Heart left ventricle (tissue), 16 donors: Measurements from ENCODE around the gene ATF6. TPM values are rescaled to one million over a fixed set of nuclear protein-coding genes. Genes with fewer than 3 reads are reported as not detected.

Experiments used
- ATAC-seq, 4 donors: fragments of 200-7000 bp; cut with Tn5 transposase; one replicate each; pipeline ENCODE4 v1.9.1; 2020 to 2022; ENCODE audit warnings: moderate library complexity in 4 of 4, mild to moderate bottlenecking in 3 of 4, moderate number of reproducible peaks in 1 of 4
- DNase-seq, 5 donors: peaks; one replicate each; pipeline ENCODE4 v3.0.0-alpha.2; 2020
- H3K27ac ChIP-seq, 12 donors: fragments of 200-600 bp; sonication (generic) in 4 of 12; one replicate each; pipeline versions ENCODE4 v1.5.0 to v1.8.0; 2016 to 2022; ENCODE audit warnings: mild to moderate bottlenecking in 2 of 12
- H3K27me3 ChIP-seq, 9 donors: fragments of 200-600 bp; sonication (generic) in 2 of 9; one replicate each; pipeline versions ENCODE4 v1.5.1 to v1.8.0; 2016 to 2022; ENCODE audit warnings: mild to moderate bottlenecking in 3 of 9
- H3K36me3 ChIP-seq, 9 donors: fragments of 200-600 bp; sonication (generic) in 2 of 9; one replicate each; pipeline versions ENCODE4 v1.5.0 to v1.8.0; 2018 to 2022; ENCODE audit warnings: mild to moderate bottlenecking in 2 of 9
- H3K4me1 ChIP-seq, 12 donors: fragments of 200-600 bp; sonication (generic) in 4 of 12; one replicate each; pipeline versions ENCODE4 v1.5.0 to v1.8.0; 2016 to 2022; ENCODE audit warnings: mild to moderate bottlenecking in 3 of 12
- H3K4me3 ChIP-seq, 12 donors: fragments of 200-600 bp; sonication (generic) in 4 of 12; one replicate each; pipeline versions ENCODE4 v1.5.0 to v1.8.0; 2017 to 2022; ENCODE audit warnings: mild to moderate bottlenecking in 9 of 12, moderate library complexity in 4 of 12
- H3K9me3 ChIP-seq, 12 donors: fragments of 200-600 bp; sonication (generic) in 4 of 12; one replicate each; pipeline versions ENCODE4 v1.5.0 to v1.8.0; 2016 to 2022; ENCODE audit warnings: mild to moderate bottlenecking in 1 of 12
- POLR2A ChIP-seq, 2 donors: fragments of 450-650 bp; IDR thresholded peaks; one replicate each; pipeline ENCODE4 v1.6.1; 2017; ENCODE audit warnings: antibody characterized with exemption in 2 of 2, mild to moderate bottlenecking in 2 of 2, moderate library complexity in 2 of 2
- WGBS, 4 donors: extraction: QIAGEN DNeasy Blood & Tissue Kit in 2 of 4; methylation state at CpG; one replicate each; pipeline versions ENCODE4 v1.1.5 to v1.1.7; 2013 to 2018; 5-methylcytosine and 5-hydroxymethylcytosine counted together
- intact Hi-C, 10 donors: fragments of 100-400 bp; cut with DNase I; formaldehyde crosslinking; loops; one replicate each; pipeline versions ENCODE4 v1.11.1 to v1.14.2; 2022
- long read RNA-seq, 3 donors: library from polyadenylated mRNA; unstranded; transcript quantifications; one replicate each; pipeline ENCODE4 v2.0.0, GENCODE V29; 2020 to 2021
- polyA plus RNA-seq, 2 donors: library from polyadenylated mRNA; stranded (reverse); fragments of 200-250 nt; gene quantifications; one replicate each; pipeline ENCODE4 v1.2.3, GENCODE V29; 2013
- total RNA-seq, 9 donors: library from RNA; depleted of rRNA in 2 of 9; stranded (reverse); fragments of >200 nt in 2 of 9; fragmentation: NEBNext Ultra II Directional in 3 of 9; extraction: Animal tissue kit (Norgen Biotek cat#: 25700) in 3 of 9; gene quantifications; one replicate each; pipeline versions ENCODE4 v1.1.0 to v1.2.4, GENCODE V29; 2016 to 2023
- TF ChIP-seq, protein P1 (sequence below), 12 donors: fragments of 200-600 bp; sonication (generic) in 4 of 12; IDR thresholded peaks; one replicate each; pipeline versions ENCODE4 v1.5.0 to v1.8.0; 2018 to 2022; ENCODE audit warnings: antibody characterized with exemption in 12 of 12, mild to moderate bottlenecking in 5 of 12
- donor health status: ischemic (EF 13 %, LVEDD 7.1; RV severe dilation, severe dysfunction).
- donor health status: healthy with polysubstance abuse.
- donor health status: DM: no; HTN: yes; CAD: no.
- donor health status: DM: no; HTN: no; CAD: no.
- donor health status: ischemic (EF 25% LVEDD 6.9; RV normal size, moderate dysfunction).
- donor health status: ischemic (EF 25% LVEDD 5.7; RV mildly dilated, moderate dysfunction).
- donor health status: healthy.
- donor health status: DM: yes; HTN: yes; CAD: no.
- donor health status: ischemic (EF 35%, LVEDD 5.7; RV mildly dilated, moderate dysfunction).
- donor health status: nonischemic (EF 11% LVEDD 7.7; RV severe dilation, severe dysfunction).
- donor health status: DM: yes; HTN: yes; CAD: no.
- donor health status: PGD.
- donor health status: ischemic (EF 29% LVEDD 5.4; RV normal size, mild dysfunction).
- donor health status: nonischemic (EF 23%, LVEDD 6.1; RV moderate dilation, normal function).

Gene ATF6, protein sequence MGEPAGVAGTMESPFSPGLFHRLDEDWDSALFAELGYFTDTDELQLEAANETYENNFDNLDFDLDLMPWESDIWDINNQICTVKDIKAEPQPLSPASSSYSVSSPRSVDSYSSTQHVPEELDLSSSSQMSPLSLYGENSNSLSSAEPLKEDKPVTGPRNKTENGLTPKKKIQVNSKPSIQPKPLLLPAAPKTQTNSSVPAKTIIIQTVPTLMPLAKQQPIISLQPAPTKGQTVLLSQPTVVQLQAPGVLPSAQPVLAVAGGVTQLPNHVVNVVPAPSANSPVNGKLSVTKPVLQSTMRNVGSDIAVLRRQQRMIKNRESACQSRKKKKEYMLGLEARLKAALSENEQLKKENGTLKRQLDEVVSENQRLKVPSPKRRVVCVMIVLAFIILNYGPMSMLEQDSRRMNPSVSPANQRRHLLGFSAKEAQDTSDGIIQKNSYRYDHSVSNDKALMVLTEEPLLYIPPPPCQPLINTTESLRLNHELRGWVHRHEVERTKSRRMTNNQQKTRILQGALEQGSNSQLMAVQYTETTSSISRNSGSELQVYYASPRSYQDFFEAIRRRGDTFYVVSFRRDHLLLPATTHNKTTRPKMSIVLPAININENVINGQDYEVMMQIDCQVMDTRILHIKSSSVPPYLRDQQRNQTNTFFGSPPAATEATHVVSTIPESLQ
- 10 to 100 TPM; 13.3 to 24.4 (median 17.6) TPM for total RNA-seq
- polyA plus RNA-seq = 10 to 100 TPM in 1 of 2 donors, 1 to 10 TPM in 1; 3.0 to 16.2 TPM
- long read RNA-seq, donor 1, full-length matches to known transcripts = 13 of 21 reads
- long read RNA-seq, donor 1, partial matches to known transcripts = 5 of 21 reads
- long read RNA-seq, donor 1, other reads (novel, unspliced or antisense) = 3 of 21 reads
- long read RNA-seq, donor 2, full-length matches to known transcripts = 53 of 73 reads
- long read RNA-seq, donor 2, partial matches to known transcripts = 12 of 73 reads
- long read RNA-seq, donor 2, other reads (novel, unspliced or antisense) = 8 of 73 reads
- long read RNA-seq, donor 3, full-length matches to known transcripts = 20 of 28 reads
- long read RNA-seq, donor 3, partial matches to known transcripts = 3 of 28 reads
- long read RNA-seq, donor 3, other reads (novel, unspliced or antisense) = 5 of 28 reads

DNA sequence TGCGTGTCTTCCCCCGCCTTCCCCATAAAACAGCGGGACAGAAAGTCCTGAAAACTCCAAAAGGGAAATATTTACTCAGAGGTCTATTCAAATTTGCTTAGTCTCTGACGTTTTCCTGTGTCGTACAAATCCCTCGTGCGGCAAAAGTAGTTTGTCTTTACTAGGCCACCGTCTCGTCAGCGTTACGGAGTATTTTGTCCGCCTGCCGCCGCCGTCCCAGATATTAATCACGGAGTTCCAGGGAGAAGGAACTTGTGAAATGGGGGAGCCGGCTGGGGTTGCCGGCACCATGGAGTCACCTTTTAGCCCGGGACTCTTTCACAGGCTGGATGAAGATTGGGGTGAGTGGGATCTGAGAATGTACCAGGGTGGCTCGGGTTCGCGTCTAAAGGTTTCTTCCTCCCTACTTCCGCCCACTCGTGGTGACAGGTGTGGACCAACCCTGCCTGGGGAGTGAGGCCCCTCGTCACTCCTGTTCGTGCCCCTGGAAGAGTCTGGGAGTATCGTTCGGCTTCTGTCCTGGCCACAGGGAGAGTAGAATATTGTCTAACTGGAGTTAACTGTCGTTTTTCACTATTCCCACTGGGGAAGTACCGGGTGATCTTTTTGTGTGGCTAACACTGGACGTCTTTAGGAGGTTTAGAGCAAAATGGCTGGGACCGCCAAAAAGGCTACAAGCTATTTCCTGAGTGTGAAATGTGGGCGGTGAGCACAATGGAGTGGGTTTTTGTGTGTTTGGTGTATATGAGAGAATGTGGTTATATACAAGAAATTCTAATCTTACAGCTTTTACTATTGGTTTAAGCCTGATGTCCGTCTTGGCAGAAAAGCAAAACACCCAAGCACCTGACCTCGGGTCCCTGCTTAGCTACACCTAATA is at the start of gene ATF6:
Gene ATF6 (plus strand): TSS at position 219 of the 880 bp plus-strand sequence. CDS start 41 bp downstream, at position 260.
- ATAC-seq (peak; percentile 86 to 95 (median 92)), DNase-seq (peak; percentile 88 to 92 (median 91))
- WGBS, 4 donors = 0 to 1% (median 1%) methylated on average over 28 to 35 of the region's 35 CpGs
- peak in 1 of 2 donors; percentile 70 for TF ChIP-seq POLR2A (IDR thresholded peaks at IDR 0.05)
- TF ChIP-seq, protein P1, sequence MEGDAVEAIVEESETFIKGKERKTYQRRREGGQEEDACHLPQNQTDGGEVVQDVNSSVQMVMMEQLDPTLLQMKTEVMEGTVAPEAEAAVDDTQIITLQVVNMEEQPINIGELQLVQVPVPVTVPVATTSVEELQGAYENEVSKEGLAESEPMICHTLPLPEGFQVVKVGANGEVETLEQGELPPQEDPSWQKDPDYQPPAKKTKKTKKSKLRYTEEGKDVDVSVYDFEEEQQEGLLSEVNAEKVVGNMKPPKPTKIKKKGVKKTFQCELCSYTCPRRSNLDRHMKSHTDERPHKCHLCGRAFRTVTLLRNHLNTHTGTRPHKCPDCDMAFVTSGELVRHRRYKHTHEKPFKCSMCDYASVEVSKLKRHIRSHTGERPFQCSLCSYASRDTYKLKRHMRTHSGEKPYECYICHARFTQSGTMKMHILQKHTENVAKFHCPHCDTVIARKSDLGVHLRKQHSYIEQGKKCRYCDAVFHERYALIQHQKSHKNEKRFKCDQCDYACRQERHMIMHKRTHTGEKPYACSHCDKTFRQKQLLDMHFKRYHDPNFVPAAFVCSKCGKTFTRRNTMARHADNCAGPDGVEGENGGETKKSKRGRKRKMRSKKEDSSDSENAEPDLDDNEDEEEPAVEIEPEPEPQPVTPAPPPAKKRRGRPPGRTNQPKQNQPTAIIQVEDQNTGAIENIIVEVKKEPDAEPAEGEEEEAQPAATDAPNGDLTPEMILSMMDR (IDR thresholded peaks at IDR 0.05) = no peak
- Histone ChIP-seq H3K4me3 (peak within 1 kb of the TSS; percentile 64 to 96 (median 75)), H3K36me3 (no peaks in the 10 kb centered on the region), H3K9me3 (no peaks in the 10 kb centered on the region), H3K4me1 (peaks cover 0 to 55% (median 19%) of the 10 kb centered on the region in 12 donors), H3K27ac (peak within 1 kb of the TSS; percentile 63 to 92 (median 83)), H3K27me3 (no peaks in the 10 kb centered on the region)
- intact Hi-C loops = no loop called here

DNA sequence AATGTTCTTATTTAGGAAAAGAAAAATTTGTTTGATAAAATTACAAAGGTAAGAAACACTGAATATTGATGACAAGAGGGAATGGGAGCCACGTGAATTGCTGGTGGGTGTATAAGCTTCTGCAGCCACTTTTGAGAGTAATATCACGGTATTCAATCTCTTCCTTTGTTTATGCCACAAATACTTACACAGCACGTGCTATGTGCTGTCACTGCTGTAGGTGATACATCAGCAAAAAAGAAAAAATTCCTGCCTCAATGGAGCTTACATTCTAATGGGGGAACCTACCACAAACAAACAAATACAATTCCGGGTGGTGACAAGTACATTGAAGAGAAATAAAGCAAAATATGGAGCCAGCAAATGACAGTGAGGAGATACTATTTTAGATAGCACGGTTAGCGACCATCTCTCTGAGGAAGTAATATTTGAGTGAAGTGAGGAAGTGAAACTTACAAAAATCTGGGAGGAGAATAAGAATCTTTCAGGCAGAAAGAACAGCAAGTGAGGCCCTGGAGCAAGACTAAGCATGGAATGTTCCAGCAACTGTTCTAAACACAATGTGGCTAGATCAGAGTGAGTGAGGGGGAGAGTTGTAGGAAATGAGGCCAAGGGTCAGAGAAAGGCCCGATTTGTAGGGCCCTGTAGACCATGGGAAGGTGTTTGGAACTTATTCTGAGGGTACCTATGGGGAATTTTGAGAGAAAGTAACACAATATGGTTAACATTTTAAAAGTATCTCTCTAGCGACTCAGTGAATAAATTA is 47.4 kb upstream of the ATF6 start:
- peaks cover 0 to 31% (median 0%) of the 10 kb centered on the region in 9 donors for H3K27me3 ChIP-seq
- intact Hi-C loops = no loop called here
- 74 to 81% (median 78%) methylated on average over 8 of the region's 8 CpGs for WGBS, 4 donors
- TF ChIP-seq, protein P1 (IDR thresholded peaks at IDR 0.05) = no peak
- no peak for TF ChIP-seq POLR2A (IDR thresholded peaks at IDR 0.05)
- H3K4me3 ChIP-seq = no peak overlapping the region
- H3K9me3 ChIP-seq = no peaks in the 10 kb centered on the region
- no peak overlapping the region for H3K27ac ChIP-seq
- H3K4me1 ChIP-seq = peaks cover 0 to 34% (median 0%) of the 10 kb centered on the region in 12 donors
- H3K36me3 ChIP-seq = no peaks in the 10 kb centered on the region
- ATAC-seq (no peak), DNase-seq (no peak)

DNA sequence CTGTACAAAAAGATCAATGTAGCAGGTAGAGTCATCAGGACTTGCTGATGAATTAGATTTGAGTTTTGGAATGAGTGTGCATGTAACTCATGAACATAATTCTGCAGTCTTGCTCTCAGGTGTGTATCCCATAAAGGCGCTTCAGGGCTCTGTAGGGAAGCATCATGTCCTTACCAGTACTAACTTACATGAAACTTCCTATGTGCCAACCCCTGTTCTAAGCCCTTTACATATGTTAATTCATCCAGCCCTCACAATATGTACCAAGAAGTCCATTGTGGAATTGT is 46.9 kb upstream of the ATF6 start:
- intact Hi-C loops = no loop called here
- Histone ChIP-seq H3K27me3 (peaks cover 0 to 31% (median 0%) of the 10 kb centered on the region in 9 donors), H3K27ac (no peak overlapping the region), H3K4me3 (no peak overlapping the region), H3K36me3 (no peaks in the 10 kb centered on the region), H3K4me1 (peaks cover 0 to 34% (median 0%) of the 10 kb centered on the region in 12 donors), H3K9me3 (no peaks in the 10 kb centered on the region)
- no peak for ATAC-seq
- TF ChIP-seq, protein P1 (IDR thresholded peaks at IDR 0.05) = no peak
- no peak for TF ChIP-seq POLR2A (IDR thresholded peaks at IDR 0.05)
- DNase-seq = no peak
- 87 to 98% (median 93%) methylated on average over 1 of the region's 1 CpG for WGBS, 4 donors
